Naive B cell (primary cell): Measurements from ENCODE around the gene ZPR1. TPM values are rescaled to one million over a fixed set of nuclear protein-coding genes. Genes with fewer than 3 reads are reported as not detected.

Experiments
- ATAC-seq, 2 donors: fragments of 150-1000 bp; cut with Tn5 transposase; 2 replicates each; pipeline ENCODE4 v1.10.0; 2021; ENCODE audit warnings: low read depth in 2 of 2, mild to moderate bottlenecking in 2 of 2, moderate library complexity in 2 of 2
- DNase-seq: peaks from one replicate; pipeline ENCODE4 v3.0.0; 2022
- H3K27ac Mint-ChIP-seq, 6 donors: one replicate each; pipeline ENCODE4 v1.8.0; 2020 to 2022; ENCODE audit warnings: mild to moderate bottlenecking in 6 of 6, mixed read lengths in 6 of 6, moderate library complexity in 5 of 6, inconsistent platforms in 2 of 6
- H3K27me3 Mint-ChIP-seq, 3 donors: one replicate each; pipeline ENCODE4 v1.8.0; 2021 to 2022; ENCODE audit warnings: mixed read lengths in 3 of 3, mild to moderate bottlenecking in 1 of 3
- H3K36me3 Mint-ChIP-seq, 2 donors: one replicate each; pipeline ENCODE4 v1.8.0; 2020 to 2022; ENCODE audit warnings: mixed read lengths in 2 of 2, inconsistent platforms in 1 of 2, mild to moderate bottlenecking in 1 of 2
- H3K4me1 Mint-ChIP-seq, 3 donors: one replicate each; pipeline ENCODE4 v1.8.0; 2020 to 2022; ENCODE audit warnings: mixed read lengths in 3 of 3, inconsistent platforms in 1 of 3, mild to moderate bottlenecking in 1 of 3, moderate library complexity in 1 of 3
- H3K4me3 Mint-ChIP-seq, 8 donors: one replicate each; pipeline ENCODE4 v1.8.0; 2020 to 2022; ENCODE audit warnings: mild to moderate bottlenecking in 8 of 8, mixed read lengths in 8 of 8, moderate library complexity in 8 of 8, inconsistent platforms in 2 of 8
- H3K9me3 Mint-ChIP-seq, 7 donors: one replicate each; pipeline ENCODE4 v1.8.0; 2020 to 2022; ENCODE audit warnings: mixed read lengths in 7 of 7, mild to moderate bottlenecking in 5 of 7, inconsistent platforms in 2 of 7, moderate library complexity in 1 of 7
- polyA plus RNA-seq, 6 donors: library from polyadenylated mRNA; unstranded; fragments of 300-500 nt; fragmentation: Illumina TruSeq; gene quantifications; one replicate each; pipeline ENCODE4 v1.2.3, GENCODE V29; 2021; ENCODE audit warnings: low read depth in 6 of 6

Gene ZPR1
- polyA plus RNA-seq, 6 donors from 2014 or later: 36.9 to 51.1 (median 45.0) TPM

GRCh38 chr11:116793772-116794097 lies 5.9 kb upstream of the ZPR1 start:
- peaks cover 7 to 13% (median 10%) of the 10 kb centered on the region in 3 donors for H3K4me1 Mint-ChIP-seq
- H3K9me3 Mint-ChIP-seq: no peaks in the 10 kb centered on the region
- no peak overlapping the region for H3K4me3 Mint-ChIP-seq
- H3K27ac Mint-ChIP-seq: peak overlapping the region in 1 of 6 donors; percentile 18
- no peak for ATAC-seq
- H3K27me3 Mint-ChIP-seq: peaks cover 5 to 19% (median 18%) of the 10 kb centered on the region in 3 donors
- no peaks in the 10 kb centered on the region for H3K36me3 Mint-ChIP-seq
- DNase-seq: no peak

- DNase-seq: no peak
- peak overlapping the region in 1 of 6 donors; percentile 18 for H3K27ac Mint-ChIP-seq
- peaks cover 13 to 19% (median 16%) of the 10 kb centered on the region in 3 donors for H3K4me1 Mint-ChIP-seq
- no peak overlapping the region for H3K4me3 Mint-ChIP-seq
- ATAC-seq: no peak
- H3K27me3 Mint-ChIP-seq: peaks cover 5 to 18% (median 15%) of the 10 kb centered on the region in 3 donors
- H3K9me3 Mint-ChIP-seq: no peaks in the 10 kb centered on the region
- H3K36me3 Mint-ChIP-seq: no peaks in the 10 kb centered on the region
Measured at GRCh38 chr11:116792869-116793771, 5.3 kb upstream of the ZPR1 start.

GRCh38 chr11:116792144-116792868 lies 4.5 kb upstream of the ZPR1 start:
- DNase-seq: no peak
- Mint-ChIP-seq H3K27ac (peak overlapping the region in 2 of 6 donors; percentile 6 to 82), H3K4me1 (peaks cover 16 to 20% (median 17%) of the 10 kb centered on the region in 3 donors), H3K36me3 (no peaks in the 10 kb centered on the region), H3K4me3 (no peak overlapping the region), H3K9me3 (no peaks in the 10 kb centered on the region), H3K27me3 (peaks cover 5 to 18% (median 15%) of the 10 kb centered on the region in 3 donors)
- ATAC-seq: no peak

GRCh38 chr11:116791813-116792143 lies 4.0 kb upstream of the ZPR1 start, which contains the start of gene APOA5:
TSS of gene APOA5 (minus strand) at chr11:116791879. CDS start at chr11:116791860, 19 bp downstream.
- ATAC-seq (no peak), DNase-seq (no peak)
- Mint-ChIP-seq H3K4me1 (peaks cover 22 to 26% (median 22%) of the 10 kb centered on the region in 3 donors), H3K4me3 (peak within 1 kb of the TSS in 6 of 8 donors; percentile 6 to 72 (median 42)), H3K27me3 (peaks cover 5 to 15% (median 13%) of the 10 kb centered on the region in 3 donors), H3K27ac (peak within 1 kb of the TSS in 2 of 6 donors; percentile 47 to 82), H3K9me3 (no peaks in the 10 kb centered on the region), H3K36me3 (no peaks in the 10 kb centered on the region)

- peak overlapping the region in 1 of 6 donors; percentile 47 for H3K27ac Mint-ChIP-seq
- no peaks in the 10 kb centered on the region for H3K36me3 Mint-ChIP-seq
- peaks cover 22 to 31% (median 27%) of the 10 kb centered on the region in 3 donors for H3K4me1 Mint-ChIP-seq
- H3K27me3 Mint-ChIP-seq: peaks cover 5 to 10% (median 9%) of the 10 kb centered on the region in 3 donors
- peak; percentile 35 to 42 for ATAC-seq
- peak overlapping the region in 6 of 8 donors; percentile 6 to 72 (median 42) for H3K4me3 Mint-ChIP-seq
- H3K9me3 Mint-ChIP-seq: no peaks in the 10 kb centered on the region
- DNase-seq: peak; percentile 59
Measured at GRCh38 chr11:116791002-116791812, 3.4 kb upstream of the ZPR1 start.

- H3K9me3 Mint-ChIP-seq: no peaks in the 10 kb centered on the region
- H3K27me3 Mint-ChIP-seq: peaks cover 5 to 10% (median 9%) of the 10 kb centered on the region in 3 donors
- DNase-seq (no peak), ATAC-seq (no peak)
- peak overlapping the region in 2 of 8 donors; percentile 35 to 72 for H3K4me3 Mint-ChIP-seq
- peaks cover 2% of the 10 kb centered on the region in 2 donors for H3K36me3 Mint-ChIP-seq
- no peak overlapping the region for H3K27ac Mint-ChIP-seq
- peaks cover 22 to 34% (median 30%) of the 10 kb centered on the region in 3 donors for H3K4me1 Mint-ChIP-seq
Measured at GRCh38 chr11:116790167-116791001, 2.6 kb upstream of the ZPR1 start.

- DNase-seq: no peak
- Mint-ChIP-seq H3K36me3 (peaks cover 13 to 14% of the 10 kb centered on the region in 2 donors), H3K27ac (peak overlapping the region in 3 of 6 donors; percentile 16 to 98 (median 93)), H3K27me3 (peaks cover 0 to 9% (median 5%) of the 10 kb centered on the region in 3 donors), H3K9me3 (no peaks in the 10 kb centered on the region), H3K4me1 (peaks cover 27 to 41% (median 36%) of the 10 kb centered on the region in 3 donors), H3K4me3 (peak overlapping the region in 7 of 8 donors; percentile 71 to 99 (median 98))
- no peak for ATAC-seq
Measured at GRCh38 chr11:116788975-116789374, 1.2 kb upstream of the ZPR1 start.

GRCh38 chr11:116788534-116788933 lies 711 bp upstream of the ZPR1 start:
- DNase-seq (no peak), ATAC-seq (no peak)
- Mint-ChIP-seq H3K9me3 (no peaks in the 10 kb centered on the region), H3K27ac (peak overlapping the region; percentile 93 to 98 (median 98)), H3K36me3 (peaks cover 13 to 15% of the 10 kb centered on the region in 2 donors), H3K4me1 (peaks cover 27 to 41% (median 36%) of the 10 kb centered on the region in 3 donors), H3K4me3 (peak overlapping the region; percentile 77 to 99 (median 98)), H3K27me3 (peaks cover 0 to 9% (median 5%) of the 10 kb centered on the region in 3 donors)

- peaks cover 22 to 41% (median 36%) of the 10 kb centered on the region in 3 donors for H3K4me1 Mint-ChIP-seq
- H3K4me3 Mint-ChIP-seq: peak overlapping the region; percentile 77 to 99 (median 96)
- H3K27ac Mint-ChIP-seq: peak overlapping the region; percentile 63 to 98 (median 89)
- peaks cover 17 to 19% of the 10 kb centered on the region in 2 donors for H3K36me3 Mint-ChIP-seq
- ATAC-seq (peak in 1 of 2 donors; percentile 15), DNase-seq (no peak)
- H3K9me3 Mint-ChIP-seq: no peaks in the 10 kb centered on the region
- H3K27me3 Mint-ChIP-seq: peaks cover 0 to 9% (median 0%) of the 10 kb centered on the region in 3 donors
Measured at GRCh38 chr11:116787436-116787785, 412 bp downstream of the ZPR1 start.

GRCh38 chr11:116786966-116787365 lies 857 bp downstream of the ZPR1 start:
- Mint-ChIP-seq H3K9me3 (no peaks in the 10 kb centered on the region), H3K4me3 (peak overlapping the region; percentile 77 to 99 (median 96)), H3K36me3 (peaks cover 19 to 21% of the 10 kb centered on the region in 2 donors), H3K27me3 (peaks cover 0 to 9% (median 0%) of the 10 kb centered on the region in 3 donors), H3K27ac (peak overlapping the region; percentile 63 to 98 (median 89)), H3K4me1 (peaks cover 22 to 41% (median 36%) of the 10 kb centered on the region in 3 donors)
- ATAC-seq (no peak), DNase-seq (no peak)

- H3K4me1 Mint-ChIP-seq: peaks cover 20 to 38% (median 34%) of the 10 kb centered on the region in 3 donors
- ATAC-seq (no peak), DNase-seq (no peak)
- H3K4me3 Mint-ChIP-seq: peak overlapping the region in 7 of 8 donors; percentile 77 to 99 (median 98)
- peak overlapping the region in 1 of 6 donors; percentile 70 for H3K27ac Mint-ChIP-seq
- H3K9me3 Mint-ChIP-seq: no peaks in the 10 kb centered on the region
- H3K36me3 Mint-ChIP-seq: peaks cover 21 to 25% of the 10 kb centered on the region in 2 donors
- H3K27me3 Mint-ChIP-seq: peaks cover 0 to 9% (median 0%) of the 10 kb centered on the region in 3 donors
Measured at GRCh38 chr11:116786326-116786725, 1.5 kb downstream of the ZPR1 start.

GRCh38 chr11:116782728-116783127 lies 5.1 kb downstream of the ZPR1 start:
- DNase-seq (no peak), ATAC-seq (no peak)
- Mint-ChIP-seq H3K36me3 (peaks cover 35 to 40% of the 10 kb centered on the region in 2 donors), H3K9me3 (no peaks in the 10 kb centered on the region), H3K27ac (peak overlapping the region in 3 of 6 donors; percentile 16 to 41 (median 22)), H3K27me3 (no peaks in the 10 kb centered on the region), H3K4me1 (peaks cover 14 to 21% (median 20%) of the 10 kb centered on the region in 3 donors), H3K4me3 (no peak overlapping the region)
